Vagina (tissue), 2 donors: Measurements from ENCODE around the gene SYCN.

Experiments
- CTCF ChIP-seq, 3 experiments: fragments of 450-650 bp in 2 of 3; fragments of 200-600 bp in 1 of 3; sonication (generic) in 1 of 3; IDR thresholded peaks; one replicate each; pipeline ENCODE4 v1.5.1; 2017 to 2019; ENCODE audit warnings: antibody characterized with exemption in 3 of 3, mild to moderate bottlenecking in 2 of 3, moderate library complexity in 2 of 3
- POLR2A ChIP-seq, 2 donors: fragments of 450-650 bp; IDR thresholded peaks; one replicate each; pipeline ENCODE4 v1.6.1; 2017; ENCODE audit warnings: antibody characterized with exemption in 2 of 2, mild to moderate bottlenecking in 2 of 2, moderate library complexity in 2 of 2
- POLR2AphosphoS5 ChIP-seq, 2 donors: sonication (generic); formaldehyde crosslinking; IDR thresholded peaks; one replicate each; pipeline ENCODE4 v1.9.0; 2017; ENCODE audit warnings: antibody characterized with exemption in 2 of 2, mild to moderate bottlenecking in 2 of 2, low read depth in 1 of 2; ENCODE audit not compliant: insufficient read depth in 1 of 2

DNA sequence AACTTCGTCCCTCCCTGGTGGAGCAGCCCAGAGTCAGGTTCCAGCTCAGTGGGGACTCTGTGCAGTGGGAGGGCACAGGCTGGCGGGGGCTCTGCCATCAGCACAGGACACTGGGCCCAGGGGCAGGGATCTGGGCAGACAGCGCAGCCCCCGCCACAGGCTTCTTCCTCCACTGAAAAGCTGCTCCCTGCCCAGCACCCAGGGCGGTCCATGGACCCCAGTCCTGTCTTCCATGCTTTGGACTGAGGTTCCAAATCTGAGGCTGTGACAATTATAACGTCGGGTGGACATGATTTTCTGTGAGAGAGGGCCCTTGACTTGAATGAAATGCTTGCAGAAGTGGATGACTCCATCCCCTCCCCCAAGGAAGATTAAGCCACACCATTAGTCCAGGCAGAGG lies 28.5 kb downstream of the SYCN start:
- TF ChIP-seq CTCF (IDR thresholded peaks at IDR 0.05) (no peak), POLR2A (IDR thresholded peaks at IDR 0.05) (no peak), POLR2AphosphoS5 (IDR thresholded peaks at IDR 0.05; ENCODE audit: insufficient read depth in 1 of 2, low read depth in 1 of 2) (no peak)
